Erythroblast (primary cell): ENCODE measurements around the gene IL36G.

Experiments used
- GATA1 ChIP-seq: IDR thresholded peaks from 2 replicates; pipeline ENCODE4 v1.6.1; 2011; ENCODE audit warnings: low read depth, mild to moderate bottlenecking, control low read depth, low read length, moderate library complexity
- POLR2A ChIP-seq: IDR thresholded peaks from 2 replicates; pipeline ENCODE4 v1.6.1; 2011; ENCODE audit warnings: mild to moderate bottlenecking, low read length

DNA sequence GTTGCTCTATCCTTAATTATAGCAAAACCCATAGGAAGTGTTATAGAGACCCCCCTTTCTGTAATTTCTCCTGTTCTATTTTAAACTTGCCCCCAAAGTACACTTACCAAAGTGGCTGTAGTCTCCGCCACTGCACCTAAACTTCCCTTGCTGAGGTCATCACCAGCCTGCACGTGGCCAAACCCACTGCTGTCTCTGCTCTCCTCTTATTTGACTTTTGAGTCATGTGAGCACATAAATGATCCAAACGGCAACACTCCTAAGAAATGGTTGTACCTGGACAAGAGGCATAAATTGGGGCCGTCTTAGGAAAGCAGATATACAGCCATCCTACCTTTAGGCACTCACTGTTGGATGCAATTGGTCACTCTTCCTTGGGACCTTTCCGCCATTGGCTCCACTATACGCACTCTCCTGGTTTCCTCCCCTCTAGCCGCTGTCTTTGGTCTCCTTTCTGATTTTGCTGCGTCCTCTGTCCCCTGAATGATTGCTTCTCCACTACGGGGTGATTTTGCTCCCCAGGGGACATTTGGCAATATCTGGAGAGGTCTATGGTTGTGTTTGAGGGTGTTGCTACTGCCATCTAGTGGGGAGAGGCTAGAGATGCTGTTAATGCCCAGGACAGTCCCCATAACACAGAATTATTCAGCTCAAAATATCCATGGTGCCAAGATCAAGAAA, 19.2 kb upstream of the IL36G start:
- TF ChIP-seq POLR2A (no peak), GATA1 (no peak)
